HG03196 (cell line): ENCODE results near the gene MT1H.
"Not testable (repeated sequence)": the region's sequence is repeated elsewhere in the genome, so short reads cannot be mapped to it uniquely, and the experiment has no call there.

Experiments
- ATAC-seq: cut with Tn5 transposase; IDR thresholded peaks from one replicate; pipeline ENCODE4 v1.9.1; 2021; ENCODE audit not compliant: unreplicated experiment

Gene MT1H

GRCh38 chr16:56669005-56669839 is at the start of gene MT1H:
MT1H (plus strand) TSS chr16:56669814; CDS start chr16:56669885, 71 bp downstream.
- no peak for ATAC-seq

- ATAC-seq, result no peak
Measured at GRCh38 chr16:56620339-56620897, 49.2 kb upstream of the MT1H start.

DNA sequence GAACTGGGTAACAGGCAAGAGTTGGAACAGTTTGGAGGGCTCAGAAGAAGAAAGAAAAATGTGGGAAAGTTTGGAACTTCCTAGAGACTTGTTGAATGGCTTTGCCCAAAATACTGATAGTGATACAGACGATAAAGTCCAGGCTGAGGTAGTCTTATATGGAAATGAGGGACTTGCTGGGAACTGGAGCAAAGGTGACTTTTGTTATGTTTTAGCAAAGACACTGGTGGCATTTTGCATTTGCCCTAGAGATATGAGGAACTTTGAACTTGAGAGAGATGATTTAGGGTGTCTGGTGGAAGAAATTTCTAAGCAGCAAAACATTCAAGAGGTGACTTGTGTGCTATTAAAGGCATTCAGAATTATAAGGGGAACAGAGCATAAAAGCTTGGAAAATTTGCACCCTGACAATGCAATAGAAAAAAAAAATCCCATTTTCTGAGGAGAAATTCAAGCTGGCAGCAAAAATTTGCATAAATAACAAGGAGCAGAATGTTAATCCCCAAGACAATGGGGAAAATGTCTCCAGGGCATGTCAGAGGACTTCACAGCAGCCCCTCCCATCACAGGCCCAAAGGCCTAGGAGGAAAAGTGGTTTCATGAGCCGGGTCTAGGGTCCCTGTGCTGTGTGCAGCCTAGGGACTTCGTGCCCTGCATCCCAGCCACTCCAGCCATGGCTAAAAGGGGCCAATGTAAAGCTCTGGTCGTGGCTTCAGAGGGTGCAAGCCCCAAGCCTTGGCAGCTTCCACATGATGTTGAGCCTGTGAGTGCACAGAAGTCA is 47.8 kb upstream of the MT1H start:
- ATAC-seq, result not testable (repeated sequence)

DNA sequence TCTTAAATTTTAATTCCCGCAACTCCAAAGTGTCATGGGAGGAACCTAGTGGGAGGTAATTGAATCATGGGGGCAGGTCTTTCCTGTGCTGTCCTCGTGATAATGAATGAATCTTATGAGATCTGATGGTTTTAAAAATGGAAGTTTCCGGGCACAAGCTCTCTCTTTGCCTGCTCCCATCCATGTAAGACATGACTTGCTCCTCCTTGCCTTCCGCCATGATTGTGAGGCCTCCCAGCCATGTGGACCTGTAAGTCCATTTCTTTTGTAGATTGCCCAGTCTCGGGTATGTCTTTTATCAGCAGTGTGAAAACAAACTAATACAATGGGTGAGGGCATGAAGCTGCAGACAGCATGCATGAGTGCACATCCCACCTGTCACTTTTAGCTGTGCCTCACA is 46.4 kb upstream of the MT1H start:
- ATAC-seq, result not testable (repeated sequence)

GRCh38 chr16:56623637-56624036 is 46.0 kb upstream of the MT1H start:
- ATAC-seq, result no peak

- peak; percentile 42 for ATAC-seq
Measured at GRCh38 chr16:56625140-56625942, 44.3 kb upstream of the MT1H start, which contains the start of gene MT1E. MT1E (plus strand) TSS chr16:56625781; CDS start chr16:56625852, 71 bp downstream.

GRCh38 chr16:56625943-56626654 is 43.5 kb upstream of the MT1H start:
- peak; percentile 4 for ATAC-seq

GRCh38 chr16:56626685-56627084 is 42.9 kb upstream of the MT1H start:
- ATAC-seq, result no peak

DNA sequence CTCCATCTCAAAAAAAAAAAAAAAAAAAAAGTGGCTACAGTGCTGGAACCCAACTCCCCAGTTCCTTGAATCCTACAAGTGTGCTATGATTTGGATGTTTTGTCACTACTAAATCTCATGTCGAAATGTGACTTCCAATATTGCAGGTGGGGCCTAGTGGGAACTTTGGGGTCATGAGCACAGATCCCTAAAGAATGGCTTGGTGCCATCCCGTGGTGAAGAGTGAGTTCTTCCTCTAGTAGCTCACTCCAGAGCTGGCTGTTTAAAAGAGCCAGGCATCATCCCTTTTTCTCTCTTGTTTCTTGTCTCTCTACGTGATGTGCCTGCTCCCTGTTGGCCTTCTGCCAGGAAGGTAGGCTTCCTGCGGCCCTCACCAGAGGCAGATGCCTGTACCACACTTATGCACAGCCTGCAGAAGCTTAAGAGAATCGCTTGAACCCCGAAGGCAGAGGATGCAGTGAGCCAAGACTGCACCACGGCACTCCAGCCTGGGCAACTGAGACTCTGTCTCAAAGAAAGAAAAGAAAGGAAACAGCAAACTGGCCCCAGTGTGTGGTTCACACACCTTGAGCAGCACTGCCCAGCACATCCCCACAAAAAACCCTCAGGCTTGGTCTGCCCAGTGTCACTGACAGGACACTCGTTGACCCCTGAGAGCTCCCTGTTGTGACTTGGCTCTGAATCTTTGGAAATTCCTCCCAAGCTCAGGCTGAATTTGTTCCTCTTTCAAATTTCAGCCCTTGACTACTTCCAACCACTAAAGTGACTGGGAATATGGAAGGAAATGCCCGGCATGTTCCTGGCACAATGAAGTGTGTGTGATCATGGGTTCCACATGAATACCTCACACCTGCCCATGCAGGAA is 40.9 kb upstream of the MT1H start:
- ATAC-seq, result no peak

DNA sequence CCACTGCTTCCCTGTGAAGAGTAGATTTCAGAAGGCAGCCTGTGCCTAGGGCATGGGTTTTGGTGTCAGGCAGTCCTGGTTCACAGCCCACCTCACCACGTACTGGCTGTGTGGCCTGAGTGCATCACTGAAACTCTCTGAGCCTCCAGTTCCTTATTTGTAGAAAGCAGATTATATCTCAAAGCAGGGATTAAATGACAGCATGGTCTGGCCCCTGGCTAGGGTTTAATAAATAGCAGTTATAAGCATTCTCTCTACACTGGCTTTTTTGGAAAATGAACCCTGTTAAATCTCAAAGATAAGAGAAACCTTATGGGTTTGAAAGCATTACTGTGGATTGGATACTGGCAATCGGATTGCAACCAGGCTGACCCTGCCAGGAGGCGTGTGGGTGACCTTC is 40.1 kb upstream of the MT1H start:
- no peak for ATAC-seq

- peak; percentile 77 for ATAC-seq
Measured at GRCh38 chr16:56630134-56630533, 39.5 kb upstream of the MT1H start.

- ATAC-seq, result no peak
Measured at GRCh38 chr16:56631197-56631596, 38.4 kb upstream of the MT1H start.

DNA sequence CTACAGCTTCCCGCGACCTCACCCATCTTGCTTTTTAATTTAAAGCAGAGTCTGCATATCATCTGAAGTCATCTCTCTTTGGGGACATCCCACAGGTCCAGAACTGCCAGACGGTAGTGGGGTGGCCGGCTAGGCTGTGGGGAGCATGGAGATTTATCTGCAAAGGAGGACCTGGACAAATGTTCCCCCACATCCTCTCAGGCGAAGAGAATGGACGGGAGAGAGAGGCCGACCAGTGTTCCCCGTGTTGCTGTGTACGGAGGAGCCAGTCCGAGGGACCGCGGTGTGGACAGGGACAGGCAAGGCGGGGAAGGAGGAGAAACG is 37.8 kb upstream of the MT1H start:
- ATAC-seq, result no peak

DNA sequence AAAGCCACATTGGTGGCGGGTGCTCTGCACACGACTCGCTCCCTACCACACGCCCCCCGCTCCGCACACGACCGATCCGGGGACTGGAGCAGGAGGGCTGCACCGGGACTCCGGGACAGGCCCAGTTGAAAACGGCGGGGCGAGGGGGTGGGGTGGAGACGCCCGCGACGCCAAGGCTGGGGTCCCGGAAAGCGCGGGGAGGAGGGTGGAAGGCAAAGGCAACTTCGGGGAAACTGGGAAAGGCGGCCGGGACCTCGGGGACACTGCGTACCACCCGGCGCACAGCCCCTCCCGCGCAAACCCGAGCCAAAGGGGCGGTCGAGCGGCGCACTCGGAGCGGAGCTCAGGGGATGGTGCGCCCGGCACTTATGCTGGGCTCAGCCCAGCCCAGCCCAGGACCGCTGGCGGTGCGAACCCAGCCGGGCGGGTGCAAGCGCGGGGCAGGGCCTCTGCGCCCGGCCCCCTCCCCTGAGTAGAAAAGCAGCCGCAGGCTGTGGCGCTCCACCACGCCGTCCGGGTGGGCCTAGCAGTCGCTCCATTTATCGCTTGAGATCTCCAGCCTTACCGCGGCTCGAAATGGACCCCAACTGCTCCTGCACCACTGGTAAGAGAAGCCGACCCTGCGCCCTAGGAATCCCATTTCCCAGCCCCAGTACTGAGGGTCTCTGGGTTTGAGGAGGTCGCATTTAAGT is 37.3 kb upstream of the MT1H start, which contains the start of gene MT1M:
Gene MT1M, plus strand, starts transcription at position 504 of the 692 bp plus-strand sequence. Its CDS starts 73 bp downstream, at position 577.
- no peak for ATAC-seq

- ATAC-seq, result no peak
Measured at GRCh38 chr16:56632848-56633365, 36.7 kb upstream of the MT1H start.

GRCh38 chr16:56633535-56633934 is 36.1 kb upstream of the MT1H start:
- ATAC-seq, result no peak

- ATAC-seq, result no peak
Measured at GRCh38 chr16:56634715-56635440, 34.7 kb upstream of the MT1H start.

DNA sequence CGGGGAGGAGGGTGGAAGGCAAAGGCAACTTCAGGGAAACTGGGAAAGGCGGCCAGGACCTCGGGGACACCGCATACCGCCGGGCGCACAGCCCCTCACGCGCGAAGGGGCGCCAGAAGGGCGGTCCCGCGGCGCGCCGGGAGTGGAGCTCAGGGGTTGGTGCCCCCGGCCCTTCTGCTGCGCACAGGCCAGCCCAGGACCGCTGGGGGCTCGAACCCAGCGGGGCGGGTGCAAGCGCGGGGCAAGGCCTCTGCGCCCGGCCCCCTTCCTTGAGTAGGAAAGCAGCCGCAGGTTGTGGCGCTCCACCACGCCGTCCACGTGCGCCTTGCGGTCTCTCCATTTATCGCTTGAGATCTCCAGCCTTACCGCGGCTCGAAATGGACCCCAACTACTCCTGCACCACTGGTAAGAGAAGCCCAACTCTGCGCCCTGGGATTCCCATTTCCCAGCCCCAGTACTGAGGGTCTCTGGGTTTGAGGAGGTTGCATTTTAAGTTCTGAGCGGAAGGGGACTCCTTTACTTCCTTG is 34.1 kb upstream of the MT1H start:
- ATAC-seq, result no peak
